SK-N-SH (cell line): Measurements from ENCODE around the gene PRKCB. TPM values are rescaled to one million over a fixed set of nuclear protein-coding genes. Genes with fewer than 3 reads are reported as not detected.

Source experiments
- CTCF ChIA-PET: fragments of 300-600, 350-600 bp; formaldehyde crosslinking; extraction: SDS; loops from one replicate; lab custom pipeline; 2021; lab: Yijun Ruan, JAX
- POLR2A ChIA-PET: fragments of 350-600 bp; sonication (Branson Sonifier 250); formaldehyde crosslinking; extraction: SDS; loops from one replicate; lab custom pipeline; 2020; ENCODE audit warnings: antibody characterized with exemption, inconsistent platforms; lab: Yijun Ruan, JAX
- DNase-seq: peaks from one replicate; pipeline ENCODE4 v3.0.0; 2012
- H2AFZ ChIP-seq: fragments of 200-600 bp; sonication (generic); 2 replicates; pipeline ENCODE4 v1.8.1; 2016; ENCODE audit warnings: antibody characterized with exemption, mild to moderate bottlenecking, low read depth
- H3F3A ChIP-seq: fragments of 200-600 bp; sonication (generic); replicated peaks from 2 replicates; pipeline ENCODE3; 2016; ENCODE audit warnings: antibody characterized with exemption, mild to moderate bottlenecking; ENCODE audit not compliant: insufficient read depth
- H3K27ac ChIP-seq, 2 experiments: fragments of 200-500 bp in 1 of 2; fragments of 200-600 bp in 1 of 2; sonication (Bioruptor generic) in 1 of 2; sonication (generic), shearing (Covaris generic) in 1 of 2; 2 replicates each; pipeline versions ENCODE4 v1.5.1 to v1.6.1; 2014 to 2016; ENCODE audit warnings: low read depth in 2 of 2, inconsistent platforms in 1 of 2, low read length in 1 of 2, mild to moderate bottlenecking in 1 of 2, mixed read lengths in 1 of 2
- H3K27me3 ChIP-seq: fragments of 200-600 bp; sonication (generic), shearing (Covaris generic); 2 replicates; pipeline ENCODE4 v1.6.1; 2016; ENCODE audit warnings: mixed run types; ENCODE audit not compliant: insufficient read depth
- H3K36me3 ChIP-seq, 2 experiments: fragments of 200-500 bp in 1 of 2; fragments of 200-600 bp in 1 of 2; sonication (Bioruptor generic) in 1 of 2; sonication (generic) in 1 of 2; replicated peaks in 1 of 2; 2 replicates each; pipeline versions ENCODE3 to v1.5.1; 2014 to 2016; ENCODE audit warnings: low read length in 1 of 2, mild to moderate bottlenecking in 1 of 2; ENCODE audit not compliant: insufficient read depth in 2 of 2, control insufficient read depth in 1 of 2
- H3K4me1 ChIP-seq, 2 experiments: fragments of 200-500 bp in 1 of 2; fragments of 200-600 bp in 1 of 2; sonication (Bioruptor generic) in 1 of 2; sonication (generic), shearing (Covaris generic) in 1 of 2; 2 replicates each; pipeline versions ENCODE4 v1.5.1 to v1.6.1; 2014 to 2016; ENCODE audit warnings: low read depth in 1 of 2, low read length in 1 of 2, mixed run types in 1 of 2; ENCODE audit not compliant: insufficient read depth in 2 of 2, control insufficient read depth in 1 of 2
- H3K4me2 ChIP-seq: fragments of 200-600 bp; sonication (generic), shearing (Covaris generic); 2 replicates; pipeline ENCODE4 v1.6.1; 2017; ENCODE audit warnings: mixed run types
- H3K4me3 ChIP-seq, 2 experiments: fragments of 200-500 bp in 1 of 2; fragments of 200-600 bp in 1 of 2; sonication (Bioruptor generic) in 1 of 2; sonication (generic), shearing (Covaris generic) in 1 of 2; 2 replicates each; pipeline versions ENCODE4 v1.5.1 to v1.8.1; 2014 to 2016; ENCODE audit warnings: low read depth in 2 of 2, inconsistent platforms in 1 of 2, low read length in 1 of 2, mild to moderate bottlenecking in 1 of 2, mixed read lengths in 1 of 2, moderate library complexity in 1 of 2
- H3K79me2 ChIP-seq: fragments of 200-600 bp; sonication (generic); 2 replicates; pipeline ENCODE4 v1.8.1; 2017; ENCODE audit warnings: mild to moderate bottlenecking; ENCODE audit not compliant: insufficient read depth
- H3K9ac ChIP-seq: fragments of 200-600 bp; sonication (generic); 2 replicates; pipeline ENCODE4 v1.6.1; 2017; ENCODE audit warnings: mixed run types
- H3K9me2 ChIP-seq: fragments of 200-600 bp; sonication (generic); 2 replicates; pipeline ENCODE4 v1.6.1; 2017; ENCODE audit warnings: mixed run types
- H3K9me3 ChIP-seq: fragments of 200-600 bp; sonication (generic); 2 replicates; pipeline ENCODE4 v1.6.1; 2017; ENCODE audit warnings: mixed run types, mild to moderate bottlenecking, moderate library complexity
- H4K20me1 ChIP-seq: fragments of 200-600 bp; sonication (generic); 2 replicates; pipeline ENCODE4 v1.6.1; 2017; ENCODE audit warnings: mild to moderate bottlenecking, mixed run types; ENCODE audit not compliant: insufficient read depth
- ELF1 ChIP-seq: IDR thresholded peaks from 2 replicates; pipeline ENCODE4 v1.4.0; 2012
- EP300 ChIP-seq, 2 experiments: IDR thresholded peaks; 2 replicates each; pipeline versions ENCODE4 v1.4.0 to v1.6.1; 2012; ENCODE audit warnings: borderline replicate concordance in 1 of 2, low read depth in 1 of 2, low read length in 1 of 2
- FOXJ3 ChIP-seq: sonication (generic); formaldehyde crosslinking; IDR thresholded peaks from 2 replicates; pipeline ENCODE4 v1.5.1; 2020; ENCODE audit warnings: mild to moderate bottlenecking, missing genetic modification reagents
- FOXM1 ChIP-seq: IDR thresholded peaks from 2 replicates; pipeline ENCODE4 v1.4.0; 2012; ENCODE audit warnings: low read depth, mild to moderate bottlenecking
- GATA2 ChIP-seq: sonication (generic); formaldehyde crosslinking; IDR thresholded peaks from 2 replicates; pipeline ENCODE4 v1.5.0; 2020; ENCODE audit warnings: mild to moderate bottlenecking, missing genetic modification reagents
- JUND ChIP-seq: IDR thresholded peaks from 2 replicates; pipeline ENCODE4 v1.4.0; 2012
- NRF1 ChIP-seq: IDR thresholded peaks from 2 replicates; pipeline ENCODE4 v1.6.1; 2012; ENCODE audit warnings: low read depth, mild to moderate bottlenecking, low read length
- POLR2AphosphoS5 ChIP-seq: IDR thresholded peaks from 2 replicates; pipeline ENCODE4 v1.6.1; 2012; ENCODE audit warnings: low read depth, low read length
- RAD21 ChIP-seq: IDR thresholded peaks from 2 replicates; pipeline ENCODE4 v1.6.1; 2012; ENCODE audit warnings: mild to moderate bottlenecking, low read length
- RCOR1 ChIP-seq: fragments of 150-350 bp; IDR thresholded peaks from 2 replicates; pipeline ENCODE4 v1.6.1; 2017; ENCODE audit warnings: antibody characterized with exemption, low read length
- RXRA ChIP-seq: IDR thresholded peaks from 2 replicates; pipeline ENCODE4 v1.4.0; 2012; ENCODE audit warnings: low read depth, mild to moderate bottlenecking, borderline replicate concordance
- SMC3 ChIP-seq: IDR thresholded peaks from 2 replicates; pipeline ENCODE4 v1.6.1; 2012; ENCODE audit warnings: low read depth, low read length, improper control_type of control experiment
- TAF1 ChIP-seq: IDR thresholded peaks from 2 replicates; pipeline ENCODE4 v1.6.1; 2012; ENCODE audit warnings: low read depth, mild to moderate bottlenecking, low read length, moderate library complexity, borderline replicate concordance
- TCF12 ChIP-seq: IDR thresholded peaks from 2 replicates; pipeline ENCODE4 v1.4.0; 2012
- TEAD4 ChIP-seq: IDR thresholded peaks from 2 replicates; pipeline ENCODE4 v1.4.0; 2012; ENCODE audit warnings: mild to moderate bottlenecking, borderline replicate concordance; ENCODE audit not compliant: insufficient read depth
- WGBS: methylation state at CpG from one replicate; pipeline ENCODE4 v1.1.6; 2017; ENCODE audit warnings: low lambda C conversion rate; 5-methylcytosine and 5-hydroxymethylcytosine counted together
- polyA plus RNA-seq, 3 experiments: library from polyadenylated mRNA; depleted of rRNA; stranded (reverse); fragments of >200 nt; gene quantifications; 2 replicates each; pipeline ENCODE4 v1.2.3, GENCODE V29; 2012
- TF ChIP-seq, protein P1 (sequence below): IDR thresholded peaks from 2 replicates; pipeline ENCODE4 v1.6.1; 2012; ENCODE audit warnings: mild to moderate bottlenecking, low read depth, low read length, moderate library complexity
- TF ChIP-seq, protein P2 (sequence below): IDR thresholded peaks from 2 replicates; pipeline ENCODE4 v1.4.0; 2012; ENCODE audit warnings: low read depth
- TF ChIP-seq, protein P3 (sequence below): fragments of 150-350 bp; IDR thresholded peaks from 2 replicates; pipeline ENCODE4 v1.6.1; 2016; ENCODE audit warnings: mild to moderate bottlenecking, low read depth, low read length
- TF ChIP-seq, protein P4 (sequence below): IDR thresholded peaks from 2 replicates; pipeline ENCODE4 v1.4.0; 2012; ENCODE audit warnings: low read depth, borderline replicate concordance
- TF ChIP-seq, protein P5 (sequence below): IDR thresholded peaks from 2 replicates; pipeline ENCODE4; 2012

Gene PRKCB
- polyA plus RNA-seq, 1 of the 3 experiments (the other 2 are of a cell fraction), result 0.12 TPM

DNA sequence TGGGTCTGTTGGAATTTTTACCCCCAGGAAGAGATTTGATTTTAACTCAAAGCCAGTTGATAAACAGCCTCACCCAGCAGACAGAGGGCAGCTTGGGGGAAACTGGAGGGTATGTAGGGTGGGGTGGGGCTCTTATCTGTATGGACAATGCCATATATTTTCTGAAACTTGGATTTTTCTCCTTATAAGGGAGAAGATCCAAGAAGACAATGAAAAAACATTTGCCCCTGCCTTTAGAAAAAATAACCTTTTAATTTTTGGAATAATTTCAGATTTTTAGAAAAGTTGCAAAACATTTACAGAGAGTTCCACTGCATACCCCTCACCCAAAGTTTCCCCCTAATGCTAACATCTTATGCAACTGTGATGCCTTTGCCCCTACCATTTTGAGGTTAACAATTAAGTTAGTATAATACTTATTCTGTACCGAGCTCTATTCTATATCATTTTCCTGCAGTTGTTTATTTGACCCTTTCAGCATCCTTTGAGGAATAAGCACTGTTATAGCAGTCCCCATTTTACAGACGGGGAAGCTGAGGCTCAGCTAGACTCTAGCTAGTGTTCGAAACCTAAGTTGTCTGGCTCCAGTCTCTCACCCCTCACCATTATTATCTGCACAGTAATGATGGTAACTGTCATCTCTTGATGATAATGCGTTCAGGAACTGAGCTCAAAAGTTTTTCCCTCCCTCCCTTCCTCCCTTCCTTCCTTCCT lies 66.4 kb downstream of the PRKCB start:
- Histone ChIP-seq H3K79me2 (no peaks in the 10 kb centered on the region), H3K9ac (no peak overlapping the region), H3K4me3 (no peak overlapping the region), H3K36me3 (no peaks in the 10 kb centered on the region), H3K9me3 (no peaks in the 10 kb centered on the region), H4K20me1 (no peaks in the 10 kb centered on the region), H3K27ac (no peak overlapping the region), H2AFZ (no peak overlapping the region)
- DNase-seq, result no peak
- POLR2A ChIA-PET, result interaction anchor here (0.6 kb wide), 1 partner anchor 10 kb away, joined by 4 read pairs; no protein-coding TSS in a partner anchor
- WGBS, result 38% methylated on average over 4 of the region's 4 CpGs
- TF ChIP-seq, protein P1, sequence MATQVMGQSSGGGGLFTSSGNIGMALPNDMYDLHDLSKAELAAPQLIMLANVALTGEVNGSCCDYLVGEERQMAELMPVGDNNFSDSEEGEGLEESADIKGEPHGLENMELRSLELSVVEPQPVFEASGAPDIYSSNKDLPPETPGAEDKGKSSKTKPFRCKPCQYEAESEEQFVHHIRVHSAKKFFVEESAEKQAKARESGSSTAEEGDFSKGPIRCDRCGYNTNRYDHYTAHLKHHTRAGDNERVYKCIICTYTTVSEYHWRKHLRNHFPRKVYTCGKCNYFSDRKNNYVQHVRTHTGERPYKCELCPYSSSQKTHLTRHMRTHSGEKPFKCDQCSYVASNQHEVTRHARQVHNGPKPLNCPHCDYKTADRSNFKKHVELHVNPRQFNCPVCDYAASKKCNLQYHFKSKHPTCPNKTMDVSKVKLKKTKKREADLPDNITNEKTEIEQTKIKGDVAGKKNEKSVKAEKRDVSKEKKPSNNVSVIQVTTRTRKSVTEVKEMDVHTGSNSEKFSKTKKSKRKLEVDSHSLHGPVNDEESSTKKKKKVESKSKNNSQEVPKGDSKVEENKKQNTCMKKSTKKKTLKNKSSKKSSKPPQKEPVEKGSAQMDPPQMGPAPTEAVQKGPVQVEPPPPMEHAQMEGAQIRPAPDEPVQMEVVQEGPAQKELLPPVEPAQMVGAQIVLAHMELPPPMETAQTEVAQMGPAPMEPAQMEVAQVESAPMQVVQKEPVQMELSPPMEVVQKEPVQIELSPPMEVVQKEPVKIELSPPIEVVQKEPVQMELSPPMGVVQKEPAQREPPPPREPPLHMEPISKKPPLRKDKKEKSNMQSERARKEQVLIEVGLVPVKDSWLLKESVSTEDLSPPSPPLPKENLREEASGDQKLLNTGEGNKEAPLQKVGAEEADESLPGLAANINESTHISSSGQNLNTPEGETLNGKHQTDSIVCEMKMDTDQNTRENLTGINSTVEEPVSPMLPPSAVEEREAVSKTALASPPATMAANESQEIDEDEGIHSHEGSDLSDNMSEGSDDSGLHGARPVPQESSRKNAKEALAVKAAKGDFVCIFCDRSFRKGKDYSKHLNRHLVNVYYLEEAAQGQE, result no peak
- TF ChIP-seq FOXJ3, result no peak
- TF ChIP-seq RCOR1, result no peak
- no peak for TF ChIP-seq ELF1
- TF ChIP-seq POLR2AphosphoS5, result no peak
- TF ChIP-seq, all 33 proteins: peak for 0
- Histone ChIP-seq H3K4me2 (no peak overlapping the region), H3K9me2 (no peaks in the 10 kb centered on the region), H3K4me1 (no peaks in the 10 kb centered on the region; a peak in 1 of 4 replicates), H3K27me3 (no peaks in the 10 kb centered on the region), H3F3A (no peaks in the 10 kb centered on the region)
- CTCF ChIA-PET, result no interaction called here

DNA sequence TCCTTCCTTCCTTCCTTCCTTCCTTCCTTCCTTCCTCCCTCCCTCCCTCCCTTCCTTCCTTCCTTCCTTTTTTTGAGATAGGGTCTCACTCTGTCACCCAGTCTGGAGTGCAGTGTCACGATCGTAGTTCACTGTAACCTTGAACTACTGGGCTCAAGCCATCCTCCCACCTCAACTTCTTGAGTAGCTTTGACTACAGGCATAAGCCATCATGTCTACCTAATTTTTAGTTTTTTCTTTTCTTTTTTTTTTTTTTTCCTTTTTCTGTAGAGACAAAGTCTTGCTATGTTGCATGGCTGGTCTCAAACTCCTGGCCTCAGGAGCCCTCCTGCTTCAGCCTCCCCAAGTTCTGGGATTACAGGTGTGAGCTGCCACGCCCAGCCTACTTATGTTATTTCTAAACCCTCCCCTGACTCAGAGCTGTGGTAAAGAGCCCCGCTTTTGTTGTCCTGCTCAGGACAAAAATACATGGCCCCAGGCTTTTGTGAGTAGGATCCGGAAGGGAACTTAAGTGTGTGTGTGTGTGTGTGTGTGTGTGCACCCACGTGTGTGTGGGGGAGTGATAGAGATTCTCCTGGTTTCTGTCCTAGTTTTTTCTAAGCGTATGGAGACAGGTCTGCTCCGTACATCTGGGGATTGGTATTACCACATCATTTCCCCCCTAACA lies 67.1 kb downstream of the PRKCB start:
- POLR2A ChIA-PET, result interaction anchor here (0.6 kb wide), 1 partner anchor 10 kb away, joined by 4 read pairs; no protein-coding TSS in a partner anchor
- no peaks in the 10 kb centered on the region for H4K20me1 ChIP-seq
- TF ChIP-seq, protein P2, sequence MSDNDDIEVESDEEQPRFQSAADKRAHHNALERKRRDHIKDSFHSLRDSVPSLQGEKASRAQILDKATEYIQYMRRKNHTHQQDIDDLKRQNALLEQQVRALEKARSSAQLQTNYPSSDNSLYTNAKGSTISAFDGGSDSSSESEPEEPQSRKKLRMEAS, result no peak
- TF ChIP-seq JUND, result no peak
- no peak for TF ChIP-seq EP300 (IDR thresholded peaks at IDR 0.05; ENCODE audit: borderline replicate concordance in 1 of 2, low read depth in 1 of 2, low read length in 1 of 2)
- TF ChIP-seq ELF1, result no peak
- no peak for TF ChIP-seq RXRA
- no peak for TF ChIP-seq GATA2 (CRISPR knock-in tag)
- TF ChIP-seq RAD21, result no peak
- no peak for TF ChIP-seq TAF1
- TF ChIP-seq RCOR1, result no peak
- TF ChIP-seq, protein P3, sequence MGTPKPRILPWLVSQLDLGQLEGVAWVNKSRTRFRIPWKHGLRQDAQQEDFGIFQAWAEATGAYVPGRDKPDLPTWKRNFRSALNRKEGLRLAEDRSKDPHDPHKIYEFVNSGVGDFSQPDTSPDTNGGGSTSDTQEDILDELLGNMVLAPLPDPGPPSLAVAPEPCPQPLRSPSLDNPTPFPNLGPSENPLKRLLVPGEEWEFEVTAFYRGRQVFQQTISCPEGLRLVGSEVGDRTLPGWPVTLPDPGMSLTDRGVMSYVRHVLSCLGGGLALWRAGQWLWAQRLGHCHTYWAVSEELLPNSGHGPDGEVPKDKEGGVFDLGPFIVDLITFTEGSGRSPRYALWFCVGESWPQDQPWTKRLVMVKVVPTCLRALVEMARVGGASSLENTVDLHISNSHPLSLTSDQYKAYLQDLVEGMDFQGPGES, result no peak
- TF ChIP-seq, protein P4, sequence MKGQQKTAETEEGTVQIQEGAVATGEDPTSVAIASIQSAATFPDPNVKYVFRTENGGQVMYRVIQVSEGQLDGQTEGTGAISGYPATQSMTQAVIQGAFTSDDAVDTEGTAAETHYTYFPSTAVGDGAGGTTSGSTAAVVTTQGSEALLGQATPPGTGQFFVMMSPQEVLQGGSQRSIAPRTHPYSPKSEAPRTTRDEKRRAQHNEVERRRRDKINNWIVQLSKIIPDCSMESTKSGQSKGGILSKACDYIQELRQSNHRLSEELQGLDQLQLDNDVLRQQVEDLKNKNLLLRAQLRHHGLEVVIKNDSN, result no peak
- TF ChIP-seq TCF12, result no peak
- TF ChIP-seq NRF1, result no peak
- TF ChIP-seq, protein P5, sequence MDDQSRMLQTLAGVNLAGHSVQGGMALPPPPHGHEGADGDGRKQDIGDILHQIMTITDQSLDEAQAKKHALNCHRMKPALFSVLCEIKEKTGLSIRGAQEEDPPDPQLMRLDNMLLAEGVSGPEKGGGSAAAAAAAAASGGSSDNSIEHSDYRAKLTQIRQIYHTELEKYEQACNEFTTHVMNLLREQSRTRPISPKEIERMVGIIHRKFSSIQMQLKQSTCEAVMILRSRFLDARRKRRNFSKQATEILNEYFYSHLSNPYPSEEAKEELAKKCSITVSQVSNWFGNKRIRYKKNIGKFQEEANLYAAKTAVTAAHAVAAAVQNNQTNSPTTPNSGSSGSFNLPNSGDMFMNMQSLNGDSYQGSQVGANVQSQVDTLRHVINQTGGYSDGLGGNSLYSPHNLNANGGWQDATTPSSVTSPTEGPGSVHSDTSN, result no peak
- TF ChIP-seq SMC3, result no peak
- TF ChIP-seq FOXM1, result no peak
- no peak for TF ChIP-seq TEAD4
- TF ChIP-seq, all 33 proteins: peak for 0
- Histone ChIP-seq H3F3A (no peaks in the 10 kb centered on the region), H3K4me3 (no peak overlapping the region), H3K27ac (no peak overlapping the region), H3K4me1 (no peaks in the 10 kb centered on the region; a peak in 1 of 4 replicates), H3K79me2 (no peaks in the 10 kb centered on the region), H3K9me2 (no peaks in the 10 kb centered on the region), H2AFZ (no peak overlapping the region), H3K4me2 (no peak overlapping the region), H3K27me3 (no peaks in the 10 kb centered on the region), H3K9ac (no peak overlapping the region), H3K36me3 (no peaks in the 10 kb centered on the region), H3K9me3 (no peaks in the 10 kb centered on the region)
- DNase-seq, result no peak
- CTCF ChIA-PET, result interaction anchor here (1.1 kb wide), 1 partner anchor 14 kb away, joined by 3 read pairs; no protein-coding TSS in a partner anchor
- WGBS, result 35% methylated on average over 8 of the region's 8 CpGs
